Effector memory CD8-positive, alpha-beta T cell (primary cell): ENCODE data around the gene CLEC4F.

ENCODE experiments used
- ATAC-seq: fragments of 150-1000 bp; cut with Tn5 transposase; replicated peaks from 2 replicates; pipeline ENCODE4 v1.10.0; 2021; ENCODE audit warnings: mild to moderate bottlenecking, moderate library complexity
- DNase-seq, 3 experiments: peaks; one replicate each; pipeline ENCODE4 v3.0.0; 2021
- H3K27ac Mint-ChIP-seq, 2 donors: one replicate each; pipeline ENCODE4 v1.8.0; 2022; ENCODE audit warnings: mild to moderate bottlenecking in 2 of 2, mixed read lengths in 2 of 2, moderate library complexity in 2 of 2
- H3K27me3 Mint-ChIP-seq, 2 donors: one replicate each; pipeline ENCODE4 v1.8.0; 2022; ENCODE audit warnings: mixed read lengths in 2 of 2
- H3K36me3 Mint-ChIP-seq: one replicate; pipeline ENCODE4 v1.8.0; 2022; ENCODE audit warnings: mild to moderate bottlenecking, moderate library complexity, mixed read lengths; ENCODE audit not compliant: insufficient read depth
- H3K4me1 Mint-ChIP-seq, 2 donors: one replicate each; pipeline ENCODE4 v1.8.0; 2022; ENCODE audit warnings: low read depth in 2 of 2, mixed read lengths in 2 of 2
- H3K4me3 Mint-ChIP-seq, 2 donors: one replicate each; pipeline ENCODE4 v1.8.0; 2022; ENCODE audit warnings: mild to moderate bottlenecking in 2 of 2, mixed read lengths in 2 of 2, moderate library complexity in 2 of 2
- H3K9me3 Mint-ChIP-seq, 2 donors: one replicate each; pipeline ENCODE4 v1.8.0; 2022; ENCODE audit warnings: mixed read lengths in 2 of 2

Gene CLEC4F

DNA sequence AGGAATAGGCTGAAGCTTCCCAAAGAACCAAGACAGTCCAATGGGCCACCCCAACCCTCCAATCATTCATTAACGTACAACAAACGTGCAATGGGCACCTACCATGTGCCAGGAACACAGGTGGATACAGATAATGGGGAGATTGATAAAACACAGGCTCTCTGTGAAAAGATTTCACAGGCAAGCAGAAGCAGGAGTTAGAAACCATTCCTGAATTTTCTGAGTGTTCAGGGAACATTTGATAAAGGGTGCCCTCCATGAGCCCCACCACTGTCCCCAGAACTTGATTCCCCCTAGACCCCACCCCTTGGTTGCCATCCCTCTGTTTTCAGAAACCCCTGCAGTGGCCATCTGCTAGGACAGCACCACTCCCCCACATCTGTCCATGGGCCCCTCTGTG is 13.7 kb upstream of the CLEC4F start:
- peaks cover 14 to 53% of the 10 kb centered on the region in 2 donors for H3K27me3 Mint-ChIP-seq
- peaks cover 0 to 2% of the 10 kb centered on the region in 2 donors for H3K4me1 Mint-ChIP-seq
- ATAC-seq (no peak), DNase-seq (no peak)
- no peak overlapping the region for H3K27ac Mint-ChIP-seq
- no peak overlapping the region for H3K4me3 Mint-ChIP-seq
- H3K36me3 Mint-ChIP-seq, result no peaks in the 10 kb centered on the region
- H3K9me3 Mint-ChIP-seq, result no peaks in the 10 kb centered on the region

DNA sequence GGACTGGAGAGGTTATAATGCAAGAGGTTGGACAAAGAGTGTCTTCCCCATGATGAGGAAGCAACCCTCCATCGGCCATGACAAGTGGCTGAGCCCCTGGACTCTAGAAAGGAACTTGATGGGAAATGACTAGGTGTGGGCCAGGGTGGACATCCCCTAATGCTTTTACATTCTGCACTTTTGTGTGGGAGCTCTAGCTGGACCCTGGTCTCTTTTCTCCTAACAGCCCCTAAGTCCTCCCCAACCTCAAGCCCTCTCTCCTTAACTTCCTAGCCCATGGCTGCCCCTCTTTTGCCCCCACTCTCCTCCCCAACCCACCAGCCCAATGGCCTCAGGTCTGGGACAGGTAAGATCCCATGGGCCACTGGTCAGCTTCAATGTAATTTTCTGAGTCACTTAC is 12.8 kb upstream of the CLEC4F start:
- Mint-ChIP-seq H3K36me3 (no peaks in the 10 kb centered on the region), H3K9me3 (no peaks in the 10 kb centered on the region), H3K4me1 (peaks cover 0 to 2% of the 10 kb centered on the region in 2 donors), H3K4me3 (no peak overlapping the region), H3K27ac (no peak overlapping the region), H3K27me3 (peaks cover 14 to 44% of the 10 kb centered on the region in 2 donors)
- no peak for ATAC-seq
- DNase-seq, result no peak

DNA sequence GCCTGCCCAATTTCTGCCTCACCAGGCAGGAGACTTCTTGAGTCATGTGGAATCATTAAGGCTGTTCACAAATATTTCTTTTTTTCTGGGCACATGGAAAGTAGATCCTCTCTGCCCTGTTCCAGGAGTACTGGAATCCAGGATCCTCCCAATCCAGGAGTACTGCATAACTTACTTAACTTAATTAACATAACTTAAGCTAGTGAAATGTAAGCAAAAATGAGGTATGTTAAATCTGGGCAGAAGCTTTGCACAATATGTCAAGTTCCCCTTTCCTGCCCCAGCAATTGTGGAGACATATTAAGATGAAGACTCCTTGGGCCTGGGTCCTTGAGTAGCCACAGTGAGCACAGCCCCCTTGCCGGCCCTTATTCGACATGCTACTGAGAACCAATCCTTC is 12.0 kb upstream of the CLEC4F start:
- H3K4me3 Mint-ChIP-seq, result no peak overlapping the region
- H3K9me3 Mint-ChIP-seq, result no peaks in the 10 kb centered on the region
- ATAC-seq, result no peak
- DNase-seq, result no peak
- H3K27ac Mint-ChIP-seq, result no peak overlapping the region
- H3K36me3 Mint-ChIP-seq, result no peaks in the 10 kb centered on the region
- peaks cover 14 to 41% of the 10 kb centered on the region in 2 donors for H3K27me3 Mint-ChIP-seq
- no peaks in the 10 kb centered on the region for H3K4me1 Mint-ChIP-seq

DNA sequence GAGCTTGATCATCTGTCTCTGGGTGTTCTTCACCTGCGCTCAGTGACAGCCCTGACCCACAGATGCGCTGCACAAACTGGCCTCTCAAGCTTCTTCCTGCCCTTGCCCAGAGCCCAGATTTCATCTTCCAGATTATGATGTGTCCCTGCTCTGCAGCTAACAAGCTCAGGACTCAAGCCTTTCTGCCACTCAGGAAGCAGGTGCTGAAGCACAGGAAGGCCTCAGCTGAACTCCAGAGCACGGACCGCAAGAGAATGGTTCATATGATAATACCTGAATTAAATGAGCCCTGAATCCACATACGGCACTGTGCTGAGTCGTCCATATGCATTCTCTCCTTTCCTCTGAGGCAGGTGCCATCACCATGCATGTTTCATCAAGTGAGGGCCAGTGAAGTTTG is 11.5 kb upstream of the CLEC4F start:
- H3K27me3 Mint-ChIP-seq, result peaks cover 14 to 41% of the 10 kb centered on the region in 2 donors
- H3K4me3 Mint-ChIP-seq, result no peak overlapping the region
- ATAC-seq (no peak), DNase-seq (no peak)
- no peaks in the 10 kb centered on the region for H3K9me3 Mint-ChIP-seq
- no peaks in the 10 kb centered on the region for H3K36me3 Mint-ChIP-seq
- no peaks in the 10 kb centered on the region for H3K4me1 Mint-ChIP-seq
- no peak overlapping the region for H3K27ac Mint-ChIP-seq

DNA sequence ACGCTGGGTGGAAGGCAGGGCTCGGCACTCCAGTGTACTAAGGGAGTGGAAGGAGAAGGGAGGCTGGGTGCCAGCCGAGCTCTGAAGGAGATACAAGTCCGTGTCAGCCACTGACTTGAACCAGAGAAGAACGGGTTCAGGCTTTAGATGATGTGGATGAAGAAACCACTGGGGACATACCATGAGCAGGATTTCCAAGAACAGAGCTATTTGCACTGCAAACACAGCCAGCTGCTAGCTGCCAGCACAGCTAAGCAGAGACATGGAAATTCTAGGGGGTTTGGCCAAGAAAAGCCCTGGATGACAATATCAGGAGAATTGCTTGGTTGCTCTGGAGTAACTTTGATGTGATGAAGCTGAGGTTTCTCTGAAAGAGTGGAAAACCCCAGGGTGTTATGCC is 10.0 kb upstream of the CLEC4F start:
- Mint-ChIP-seq H3K27ac (no peak overlapping the region), H3K27me3 (peaks cover 13 to 34% of the 10 kb centered on the region in 2 donors), H3K4me3 (no peak overlapping the region), H3K9me3 (no peaks in the 10 kb centered on the region), H3K36me3 (no peaks in the 10 kb centered on the region), H3K4me1 (no peaks in the 10 kb centered on the region)
- DNase-seq, result no peak
- no peak for ATAC-seq

DNA sequence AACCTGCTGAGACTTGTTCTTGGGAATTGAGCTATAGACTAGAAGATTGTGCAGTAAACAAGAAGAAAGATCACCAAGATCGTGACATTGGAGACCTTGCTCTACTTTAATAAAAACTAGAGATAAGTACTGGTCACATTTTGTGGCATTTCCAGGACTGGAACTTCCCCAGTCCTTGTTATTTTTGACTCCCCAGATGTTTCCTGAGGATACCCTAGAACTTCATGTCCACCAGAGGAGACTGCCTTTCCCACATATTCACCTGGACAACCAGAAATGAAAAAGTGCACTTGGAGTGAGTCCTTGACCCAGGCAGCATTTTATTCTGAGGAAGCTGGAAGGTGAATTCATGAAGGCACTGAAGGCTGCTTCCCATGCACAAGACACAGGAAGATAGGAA is 9.5 kb upstream of the CLEC4F start:
- peaks cover 9 to 30% of the 10 kb centered on the region in 2 donors for H3K27me3 Mint-ChIP-seq
- DNase-seq, result no peak
- H3K27ac Mint-ChIP-seq, result no peak overlapping the region
- ATAC-seq, result no peak
- no peak overlapping the region for H3K4me3 Mint-ChIP-seq
- H3K4me1 Mint-ChIP-seq, result no peaks in the 10 kb centered on the region
- no peaks in the 10 kb centered on the region for H3K36me3 Mint-ChIP-seq
- no peaks in the 10 kb centered on the region for H3K9me3 Mint-ChIP-seq

DNA sequence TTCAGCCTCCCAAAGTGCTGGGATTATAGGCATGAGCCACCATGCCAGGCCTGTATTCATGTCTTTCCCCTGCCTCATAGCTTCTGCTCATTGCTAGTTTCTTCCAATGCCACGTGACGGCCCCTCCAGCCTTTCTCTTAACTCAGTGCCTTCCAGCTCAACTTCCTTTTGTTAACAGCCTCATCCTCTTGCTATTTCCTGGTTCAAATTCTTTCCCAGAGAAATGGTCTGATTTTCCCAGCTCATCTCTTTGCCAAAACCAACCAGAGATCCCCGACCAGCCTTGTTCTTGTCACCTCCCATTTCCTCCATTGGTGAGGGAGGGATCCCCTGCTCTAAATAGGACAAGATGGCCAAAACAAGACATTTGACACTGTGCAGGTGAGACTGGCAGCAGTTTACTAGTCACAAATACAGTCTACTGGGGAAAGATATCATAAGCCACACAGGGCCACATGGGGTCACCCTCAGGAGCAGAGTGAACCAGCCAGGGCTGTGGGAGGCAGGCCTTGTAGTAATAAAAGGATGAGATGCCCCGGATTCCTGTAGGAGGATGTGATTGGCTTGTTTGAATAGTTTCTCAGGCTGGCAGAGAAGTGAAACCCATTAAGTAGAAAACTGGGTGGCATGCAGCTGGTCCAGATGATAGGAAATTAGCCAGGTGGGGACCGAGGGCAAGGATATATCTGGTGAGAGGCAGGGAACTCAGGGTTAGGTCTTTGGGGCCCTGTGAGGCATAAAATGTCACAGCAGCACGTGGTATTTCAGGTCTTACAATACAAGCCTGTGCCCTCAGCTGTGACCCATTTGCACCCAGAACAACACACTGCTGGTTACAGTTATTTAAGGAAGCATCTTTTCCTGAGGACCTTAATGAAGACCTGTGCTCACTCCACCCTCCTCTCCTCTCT is 8.8 kb upstream of the CLEC4F start:
- Mint-ChIP-seq H3K27ac (no peak overlapping the region), H3K36me3 (no peaks in the 10 kb centered on the region), H3K9me3 (no peaks in the 10 kb centered on the region), H3K4me3 (no peak overlapping the region), H3K4me1 (no peaks in the 10 kb centered on the region), H3K27me3 (peaks cover 8 to 27% of the 10 kb centered on the region in 2 donors)
- DNase-seq (no peak), ATAC-seq (no peak)

DNA sequence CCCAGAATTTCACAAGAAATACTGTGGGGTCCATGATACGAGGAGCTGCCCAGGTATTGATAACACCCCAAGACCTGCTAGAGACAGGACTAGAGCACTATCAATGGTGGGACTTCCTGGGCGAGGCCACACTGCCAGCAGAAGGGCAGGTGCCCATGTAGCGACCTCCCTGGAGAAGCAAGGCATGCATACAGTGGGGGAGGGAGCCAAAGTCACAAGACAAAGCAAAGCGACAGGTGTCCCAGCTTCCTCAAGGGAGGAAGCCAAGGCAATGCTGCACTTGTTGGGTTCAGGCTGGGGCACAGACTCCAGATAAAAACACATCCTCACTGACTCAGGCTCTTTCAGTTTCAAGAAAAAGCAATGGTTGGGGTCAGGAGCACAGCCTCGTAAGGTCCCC is 7.7 kb upstream of the CLEC4F start:
- no peak overlapping the region for H3K4me3 Mint-ChIP-seq
- no peak for ATAC-seq
- no peaks in the 10 kb centered on the region for H3K9me3 Mint-ChIP-seq
- DNase-seq, result no peak
- no peak overlapping the region for H3K27ac Mint-ChIP-seq
- peaks cover 8 to 17% of the 10 kb centered on the region in 2 donors for H3K27me3 Mint-ChIP-seq
- no peaks in the 10 kb centered on the region for H3K36me3 Mint-ChIP-seq
- peaks cover 0 to under 1% of the 10 kb centered on the region in 2 donors for H3K4me1 Mint-ChIP-seq

DNA sequence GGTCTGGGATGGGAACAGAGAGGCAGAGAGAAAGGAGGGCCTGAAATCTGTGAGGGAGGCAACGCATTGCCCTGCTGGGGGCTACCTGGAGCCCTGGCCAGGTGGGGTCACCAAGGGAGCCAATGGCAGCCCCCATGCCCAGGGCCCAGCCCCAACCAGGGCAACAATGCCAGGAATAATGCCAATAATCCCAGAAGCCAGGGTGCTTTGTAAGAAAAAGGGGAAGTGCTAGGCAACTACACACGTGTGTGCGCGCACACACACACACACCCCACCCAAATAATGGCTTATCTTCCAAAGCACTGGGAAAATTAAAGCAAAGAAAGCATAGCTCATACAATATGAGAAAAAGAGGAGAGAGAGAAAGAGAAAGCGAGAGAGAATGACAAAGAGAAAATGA is 7.0 kb upstream of the CLEC4F start:
- peaks cover 7% of the 10 kb centered on the region in 2 donors for H3K4me1 Mint-ChIP-seq
- no peak overlapping the region for H3K4me3 Mint-ChIP-seq
- no peaks in the 10 kb centered on the region for H3K9me3 Mint-ChIP-seq
- ATAC-seq (no peak), DNase-seq (no peak)
- peaks cover 8 to 15% of the 10 kb centered on the region in 2 donors for H3K27me3 Mint-ChIP-seq
- H3K27ac Mint-ChIP-seq, result peak overlapping the region in 1 of 2 donors; percentile 10
- no peaks in the 10 kb centered on the region for H3K36me3 Mint-ChIP-seq

DNA sequence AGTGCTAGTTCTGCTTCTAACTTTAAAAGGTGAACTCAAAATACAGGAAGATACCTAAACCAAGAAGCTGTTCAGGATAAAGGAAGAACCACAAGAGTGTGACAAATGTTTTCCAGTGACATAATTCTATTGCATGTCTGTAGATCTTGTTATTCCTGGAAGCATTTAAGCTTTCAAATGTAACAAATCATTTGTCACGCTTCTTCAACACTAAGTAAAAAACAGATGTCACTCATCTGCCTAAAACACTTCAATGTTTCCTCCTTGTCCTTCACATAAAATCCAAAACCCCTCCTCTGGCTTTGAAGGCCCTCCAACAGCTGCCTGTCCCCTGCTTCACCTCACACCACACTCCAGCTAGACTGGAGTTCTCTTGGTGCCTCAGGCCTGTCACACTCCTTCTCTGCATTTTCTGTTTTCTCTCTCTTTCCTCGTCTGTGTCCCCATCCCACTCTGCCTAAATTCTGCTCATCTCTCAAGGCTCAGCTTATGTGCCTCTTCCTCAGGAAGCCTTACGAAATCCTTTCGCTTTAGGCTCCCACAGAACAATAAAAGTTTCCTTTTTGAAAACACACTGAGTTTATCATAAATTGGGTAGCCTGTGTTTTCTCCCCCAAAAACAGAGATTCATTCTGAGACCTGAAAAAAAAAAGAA is 6.4 kb upstream of the CLEC4F start:
- no peaks in the 10 kb centered on the region for H3K36me3 Mint-ChIP-seq
- no peak for DNase-seq
- no peak overlapping the region for H3K27ac Mint-ChIP-seq
- H3K4me3 Mint-ChIP-seq, result no peak overlapping the region
- H3K9me3 Mint-ChIP-seq, result no peaks in the 10 kb centered on the region
- no peak for ATAC-seq
- peaks cover 7 to 9% of the 10 kb centered on the region in 2 donors for H3K4me1 Mint-ChIP-seq
- H3K27me3 Mint-ChIP-seq, result peaks cover 8 to 15% of the 10 kb centered on the region in 2 donors

DNA sequence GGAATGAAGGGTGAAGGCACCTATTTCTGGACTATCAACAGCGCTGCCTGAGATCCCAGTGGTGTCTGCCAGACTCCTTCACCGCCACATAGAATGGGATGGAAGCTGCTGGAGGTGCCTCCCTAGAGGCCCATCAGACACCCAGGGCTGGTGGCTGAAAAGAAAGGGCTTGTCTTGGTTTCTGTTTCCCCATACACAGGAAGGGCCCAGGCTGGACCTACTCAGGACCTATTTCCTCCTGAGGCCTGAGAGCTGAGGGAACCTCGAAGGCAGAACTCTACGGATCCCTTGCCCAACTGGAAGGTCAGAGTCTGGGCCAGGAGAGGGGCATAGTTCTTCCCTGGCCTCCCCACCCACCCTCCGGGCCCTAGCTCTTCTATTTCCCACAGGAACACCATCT is 2.9 kb upstream of the CLEC4F start:
- Mint-ChIP-seq H3K4me1 (peaks cover 7 to 9% of the 10 kb centered on the region in 2 donors), H3K27me3 (peaks cover 0 to 19% of the 10 kb centered on the region in 2 donors), H3K4me3 (peak overlapping the region in 1 of 2 donors; percentile 41), H3K27ac (no peak overlapping the region), H3K36me3 (no peaks in the 10 kb centered on the region), H3K9me3 (no peaks in the 10 kb centered on the region)
- ATAC-seq (no peak), DNase-seq (no peak)

DNA sequence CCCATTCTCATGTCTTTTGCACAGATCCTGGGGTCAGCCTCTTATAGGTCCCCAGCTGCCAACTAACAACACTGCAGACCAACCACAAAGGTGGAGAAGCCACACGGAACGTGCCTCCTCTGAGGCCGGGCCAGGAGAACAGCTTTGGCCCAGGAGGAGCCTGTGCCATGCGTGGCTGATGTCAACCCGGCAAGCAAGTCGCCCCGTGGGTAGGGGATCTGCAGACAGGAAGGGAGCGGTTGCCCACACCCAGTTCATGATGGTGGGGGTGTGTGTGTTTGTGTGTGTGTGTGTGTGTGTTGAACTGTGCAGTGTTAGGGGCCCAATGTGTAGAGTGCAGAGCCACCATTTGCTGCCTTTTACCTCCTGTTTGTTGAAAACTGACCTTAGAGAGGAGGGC is 2.4 kb upstream of the CLEC4F start:
- DNase-seq, result no peak
- Mint-ChIP-seq H3K36me3 (no peaks in the 10 kb centered on the region), H3K9me3 (no peaks in the 10 kb centered on the region), H3K27me3 (peaks cover 0 to 22% of the 10 kb centered on the region in 2 donors), H3K4me1 (peaks cover 7 to 9% of the 10 kb centered on the region in 2 donors), H3K4me3 (peak overlapping the region in 1 of 2 donors; percentile 41), H3K27ac (peak overlapping the region in 1 of 2 donors; percentile 59)
- no peak for ATAC-seq

DNA sequence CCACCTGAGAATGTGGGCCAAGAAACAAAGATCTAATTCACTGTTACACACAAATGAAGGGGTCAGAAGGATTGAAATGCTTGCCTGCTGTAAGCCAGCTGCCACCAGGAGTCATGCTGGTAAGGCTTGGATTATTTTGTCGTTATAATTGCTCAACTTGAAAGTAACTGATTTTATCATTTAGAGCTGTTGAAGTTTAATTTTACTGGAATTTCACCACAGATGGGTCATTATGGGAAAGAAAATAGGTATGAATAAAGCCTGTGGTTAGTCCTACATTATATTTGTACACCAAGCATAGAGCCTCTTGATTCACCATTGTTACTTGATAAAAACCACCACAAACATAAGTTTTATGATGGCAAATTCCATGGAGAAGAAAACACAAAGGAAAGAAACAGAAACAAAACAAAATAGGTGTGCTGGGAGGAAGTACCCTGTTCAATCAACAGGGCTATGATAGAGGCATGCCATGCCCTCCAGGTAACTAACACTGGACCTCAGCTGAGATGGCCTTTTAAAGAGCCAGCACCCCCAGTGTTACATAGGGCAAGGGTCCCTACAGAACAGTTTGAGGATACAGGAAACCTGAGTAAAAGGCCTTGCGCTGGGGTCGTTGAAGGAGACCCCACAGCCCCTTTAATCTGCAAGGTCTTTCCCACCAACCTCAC is 3.0 kb downstream of the CLEC4F start:
- Mint-ChIP-seq H3K4me1 (peaks cover under 1 to 2% of the 10 kb centered on the region in 2 donors), H3K9me3 (no peaks in the 10 kb centered on the region), H3K36me3 (peaks cover 3% of the 10 kb centered on the region), H3K27me3 (peaks cover 0 to 39% of the 10 kb centered on the region in 2 donors), H3K27ac (no peak overlapping the region), H3K4me3 (no peak overlapping the region)
- DNase-seq (no peak), ATAC-seq (no peak)
